CD4-positive, alpha-beta T cell treated with Interleukin-6 for 4 hours (primary cell): Measurements from ENCODE around the gene HSD11B1.

Experiments
- DNase-seq: peaks from one replicate; pipeline ENCODE4 v3.0.0-alpha.2; 2020; ENCODE audit warnings: mixed read lengths

The HSD11B1 gene

GRCh38 chr1:209728466-209728865 is 23.8 kb downstream of the HSD11B1 start:
- DNase-seq: no peak

GRCh38 chr1:209729436-209729835 is 24.8 kb downstream of the HSD11B1 start:
- DNase-seq: no peak

GRCh38 chr1:209732725-209733124 is 28.1 kb downstream of the HSD11B1 start:
- no peak for DNase-seq

- DNase-seq: no peak
Observed at GRCh38 chr1:209733409-209734192, 29.0 kb downstream of the HSD11B1 start.

GRCh38 chr1:209736490-209737117 is 32.0 kb downstream of the HSD11B1 start:
- DNase-seq: no peak

- DNase-seq: no peak
Observed at GRCh38 chr1:209737118-209737505, 32.5 kb downstream of the HSD11B1 start.

GRCh38 chr1:209738270-209738669 is 33.6 kb downstream of the HSD11B1 start:
- no peak for DNase-seq

- DNase-seq: no peak
Observed at GRCh38 chr1:209741193-209741592, 36.5 kb downstream of the HSD11B1 start.

- DNase-seq: no peak
Observed at GRCh38 chr1:209741889-209742288, 37.2 kb downstream of the HSD11B1 start.

- no peak for DNase-seq
Observed at GRCh38 chr1:209742409-209743144, 37.9 kb downstream of the HSD11B1 start.

- DNase-seq: no peak
Observed at GRCh38 chr1:209743145-209743482, 38.5 kb downstream of the HSD11B1 start.

GRCh38 chr1:209746451-209747165 is 42.0 kb downstream of the HSD11B1 start:
- DNase-seq: no peak

- peak; percentile 86 for DNase-seq
Observed at GRCh38 chr1:209747580-209748262, 43.1 kb downstream of the HSD11B1 start.

- no peak for DNase-seq
Observed at GRCh38 chr1:209748620-209749019, 44.0 kb downstream of the HSD11B1 start.

GRCh38 chr1:209749205-209749604 is 44.6 kb downstream of the HSD11B1 start:
- no peak for DNase-seq

GRCh38 chr1:209749670-209750323 is 45.2 kb downstream of the HSD11B1 start:
- no peak for DNase-seq

GRCh38 chr1:209751627-209752231 is 47.1 kb downstream of the HSD11B1 start:
- peak; percentile 46 for DNase-seq

GRCh38 chr1:209752890-209753289 is 48.2 kb downstream of the HSD11B1 start:
- no peak for DNase-seq

GRCh38 chr1:209755256-209755655 is 50.6 kb downstream of the HSD11B1 start:
- no peak for DNase-seq

GRCh38 chr1:209755926-209756614 is 51.4 kb downstream of the HSD11B1 start, which contains the start of gene TRAF3IP3:
TSS of gene TRAF3IP3 (plus strand) at chr1:209756053. CDS start at chr1:209760040, 3,987 bp downstream.
- DNase-seq: peak; percentile 82
